Vagina (tissue), 2 donors: ENCODE data around the gene MAN1C1.

ENCODE experiments used
- POLR2A ChIP-seq, 2 donors: fragments of 450-650 bp; IDR thresholded peaks; one replicate each; pipeline ENCODE4 v1.6.1; 2017; ENCODE audit warnings: antibody characterized with exemption in 2 of 2, mild to moderate bottlenecking in 2 of 2, moderate library complexity in 2 of 2
- POLR2AphosphoS5 ChIP-seq, 2 donors: sonication (generic); formaldehyde crosslinking; IDR thresholded peaks; one replicate each; pipeline ENCODE4 v1.9.0; 2017; ENCODE audit warnings: antibody characterized with exemption in 2 of 2, mild to moderate bottlenecking in 2 of 2, low read depth in 1 of 2; ENCODE audit not compliant: insufficient read depth in 1 of 2
- TF ChIP-seq, protein P1 (sequence below), 3 experiments: fragments of 450-650 bp in 2 of 3; fragments of 200-600 bp in 1 of 3; sonication (generic) in 1 of 3; IDR thresholded peaks; one replicate each; pipeline ENCODE4 v1.5.1; 2017 to 2019; ENCODE audit warnings: antibody characterized with exemption in 3 of 3, mild to moderate bottlenecking in 2 of 3, moderate library complexity in 2 of 3

DNA sequence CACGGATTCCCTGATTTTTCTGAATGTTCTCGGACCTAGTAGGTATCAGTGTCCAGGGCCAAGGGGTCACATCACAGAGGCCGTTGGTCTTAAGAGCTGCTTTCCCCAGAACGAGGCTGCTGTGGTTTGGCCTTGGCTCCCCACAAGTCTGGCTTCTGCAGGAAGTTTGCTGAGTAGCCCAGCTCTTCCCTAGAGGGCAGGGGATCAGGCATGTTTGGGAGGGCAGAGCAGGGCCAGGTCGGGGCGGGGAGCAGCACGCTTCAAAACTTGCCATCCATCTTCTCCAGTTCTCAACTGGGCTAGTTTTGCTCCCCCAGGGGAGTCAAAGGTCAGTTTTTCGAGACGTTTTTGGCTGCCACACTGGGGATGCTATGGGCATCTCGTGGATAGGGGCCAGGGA lies 37.0 kb downstream of the MAN1C1 start:
- TF ChIP-seq, protein P1, sequence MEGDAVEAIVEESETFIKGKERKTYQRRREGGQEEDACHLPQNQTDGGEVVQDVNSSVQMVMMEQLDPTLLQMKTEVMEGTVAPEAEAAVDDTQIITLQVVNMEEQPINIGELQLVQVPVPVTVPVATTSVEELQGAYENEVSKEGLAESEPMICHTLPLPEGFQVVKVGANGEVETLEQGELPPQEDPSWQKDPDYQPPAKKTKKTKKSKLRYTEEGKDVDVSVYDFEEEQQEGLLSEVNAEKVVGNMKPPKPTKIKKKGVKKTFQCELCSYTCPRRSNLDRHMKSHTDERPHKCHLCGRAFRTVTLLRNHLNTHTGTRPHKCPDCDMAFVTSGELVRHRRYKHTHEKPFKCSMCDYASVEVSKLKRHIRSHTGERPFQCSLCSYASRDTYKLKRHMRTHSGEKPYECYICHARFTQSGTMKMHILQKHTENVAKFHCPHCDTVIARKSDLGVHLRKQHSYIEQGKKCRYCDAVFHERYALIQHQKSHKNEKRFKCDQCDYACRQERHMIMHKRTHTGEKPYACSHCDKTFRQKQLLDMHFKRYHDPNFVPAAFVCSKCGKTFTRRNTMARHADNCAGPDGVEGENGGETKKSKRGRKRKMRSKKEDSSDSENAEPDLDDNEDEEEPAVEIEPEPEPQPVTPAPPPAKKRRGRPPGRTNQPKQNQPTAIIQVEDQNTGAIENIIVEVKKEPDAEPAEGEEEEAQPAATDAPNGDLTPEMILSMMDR (IDR thresholded peaks at IDR 0.05) = no peak
- TF ChIP-seq POLR2A (IDR thresholded peaks at IDR 0.05) (no peak), POLR2AphosphoS5 (IDR thresholded peaks at IDR 0.05; ENCODE audit: insufficient read depth in 1 of 2, low read depth in 1 of 2) (no peak)
